Calu3 (cell line): ENCODE measurements around the gene NECAB3. TPM values are rescaled to one million over a fixed set of nuclear protein-coding genes. Genes with fewer than 3 reads are reported as not detected.
A peak's percentile ranks its signal among the peaks of the same experiment; 100 is the strongest.

ENCODE experiments used
- BruUV-seq: library from RNA; stranded (reverse); fragments of 400-500 nt; replicated peaks from 2 replicates; lab custom pipeline; 2021; lab: Mats Ljungman, UMichigan
- CTCF ChIA-PET: fragments of 300-600 bp; sonication (Branson Sonifier 250); formaldehyde crosslinking; loops from one replicate; lab custom pipeline; 2022; ENCODE audit warnings: antibody characterized with exemption; lab: Charles Lee
- DNase-seq: peaks from one replicate; pipeline ENCODE4 v3.0.0; 2022
- H3K27ac Mint-ChIP-seq: one replicate; pipeline ENCODE4 v1.8.0; 2022; ENCODE audit warnings: mixed read lengths; ENCODE audit not compliant: unreplicated experiment
- H3K27me3 Mint-ChIP-seq: one replicate; pipeline ENCODE4 v1.8.0; 2022; ENCODE audit warnings: mixed read lengths; ENCODE audit not compliant: unreplicated experiment
- H3K36me3 Mint-ChIP-seq: one replicate; pipeline ENCODE4 v1.8.0; 2022; ENCODE audit warnings: mild to moderate bottlenecking, moderate library complexity, mixed read lengths; ENCODE audit not compliant: insufficient read depth, unreplicated experiment
- H3K4me1 Mint-ChIP-seq: one replicate; pipeline ENCODE4 v1.8.0; 2022; ENCODE audit warnings: mild to moderate bottlenecking, low read depth, mixed read lengths; ENCODE audit not compliant: unreplicated experiment
- H3K4me3 Mint-ChIP-seq: one replicate; pipeline ENCODE4 v1.8.0; 2022; ENCODE audit warnings: mild to moderate bottlenecking, low read depth, moderate library complexity, mixed read lengths; ENCODE audit not compliant: unreplicated experiment
- H3K9me3 Mint-ChIP-seq: one replicate; pipeline ENCODE4 v1.8.0; 2022; ENCODE audit warnings: low read depth, mixed read lengths; ENCODE audit not compliant: unreplicated experiment
- intact Hi-C: fragments of 100-400 bp; cut with micrococcal nuclease; formaldehyde crosslinking; loops from one replicate; pipeline ENCODE4 v1.10.0; 2022; ENCODE audit not compliant: unreplicated experiment
- total RNA-seq: library from RNA; stranded (reverse); gene quantifications from 2 replicates; pipeline ENCODE4 v1.2.3, GENCODE V29; 2022
- TF ChIP-seq, protein P1 (sequence below): fragments of 200-600 bp; IDR thresholded peaks from one replicate; pipeline ENCODE4 v1.8.0; 2022; ENCODE audit warnings: antibody characterized with exemption; ENCODE audit not compliant: unreplicated experiment

NECAB3 gene
- total RNA-seq, 1 experiment from 2014 or later = 80.8 TPM

DNA sequence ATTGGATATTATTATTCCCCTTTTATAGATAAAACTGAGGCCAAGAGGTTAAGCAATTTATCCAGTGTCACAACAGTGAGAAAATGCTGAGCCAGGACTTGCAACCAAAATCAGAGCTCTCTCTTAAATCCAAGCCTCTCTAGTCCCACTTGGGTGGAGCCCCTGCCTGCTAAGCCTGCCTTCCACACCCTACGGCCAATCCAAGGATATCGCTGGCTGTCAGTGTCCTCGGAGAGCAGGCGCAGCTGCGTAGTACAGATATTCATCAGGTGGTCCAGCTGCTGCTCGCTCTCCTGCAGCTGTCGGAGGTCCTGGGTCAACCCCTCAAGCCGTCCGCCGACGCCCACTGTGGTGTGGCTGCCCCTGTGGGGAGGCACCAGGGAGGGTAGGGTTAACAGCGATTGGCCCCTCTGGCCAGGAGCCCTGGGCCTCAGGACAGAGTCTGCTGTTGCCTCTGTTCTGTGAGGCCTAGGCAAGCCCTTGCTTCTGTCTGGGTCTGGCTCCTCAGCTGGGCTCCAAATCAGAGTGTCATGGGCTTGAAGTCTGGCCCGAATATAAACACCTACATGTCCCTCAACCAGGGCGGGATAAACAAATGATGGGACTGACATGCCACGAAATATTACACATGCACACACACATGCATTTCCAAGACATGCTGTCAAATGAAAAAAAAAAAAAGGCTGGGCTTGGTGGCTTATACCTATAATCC lies 3.9 kb upstream of the NECAB3 start:
- H3K9me3 Mint-ChIP-seq = no peaks in the 10 kb centered on the region
- intact Hi-C loops = no loop called here
- CTCF ChIA-PET = interaction anchor here (0.7 to 1.1 kb wide), 2 partner anchors 10 to 12 kb away, joined by 3 to 4 read pairs; no protein-coding TSS in a partner anchor
- DNase-seq = no peak
- TF ChIP-seq, protein P1, sequence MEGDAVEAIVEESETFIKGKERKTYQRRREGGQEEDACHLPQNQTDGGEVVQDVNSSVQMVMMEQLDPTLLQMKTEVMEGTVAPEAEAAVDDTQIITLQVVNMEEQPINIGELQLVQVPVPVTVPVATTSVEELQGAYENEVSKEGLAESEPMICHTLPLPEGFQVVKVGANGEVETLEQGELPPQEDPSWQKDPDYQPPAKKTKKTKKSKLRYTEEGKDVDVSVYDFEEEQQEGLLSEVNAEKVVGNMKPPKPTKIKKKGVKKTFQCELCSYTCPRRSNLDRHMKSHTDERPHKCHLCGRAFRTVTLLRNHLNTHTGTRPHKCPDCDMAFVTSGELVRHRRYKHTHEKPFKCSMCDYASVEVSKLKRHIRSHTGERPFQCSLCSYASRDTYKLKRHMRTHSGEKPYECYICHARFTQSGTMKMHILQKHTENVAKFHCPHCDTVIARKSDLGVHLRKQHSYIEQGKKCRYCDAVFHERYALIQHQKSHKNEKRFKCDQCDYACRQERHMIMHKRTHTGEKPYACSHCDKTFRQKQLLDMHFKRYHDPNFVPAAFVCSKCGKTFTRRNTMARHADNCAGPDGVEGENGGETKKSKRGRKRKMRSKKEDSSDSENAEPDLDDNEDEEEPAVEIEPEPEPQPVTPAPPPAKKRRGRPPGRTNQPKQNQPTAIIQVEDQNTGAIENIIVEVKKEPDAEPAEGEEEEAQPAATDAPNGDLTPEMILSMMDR = no peak
- H3K36me3 Mint-ChIP-seq = peaks cover 57% of the 10 kb centered on the region
- no peaks in the 10 kb centered on the region for H3K27me3 Mint-ChIP-seq
- H3K4me3 Mint-ChIP-seq = no peak overlapping the region
- no TSS peak for BruUV-seq
- H3K4me1 Mint-ChIP-seq = peaks cover 24% of the 10 kb centered on the region
- H3K27ac Mint-ChIP-seq = no peak overlapping the region

DNA sequence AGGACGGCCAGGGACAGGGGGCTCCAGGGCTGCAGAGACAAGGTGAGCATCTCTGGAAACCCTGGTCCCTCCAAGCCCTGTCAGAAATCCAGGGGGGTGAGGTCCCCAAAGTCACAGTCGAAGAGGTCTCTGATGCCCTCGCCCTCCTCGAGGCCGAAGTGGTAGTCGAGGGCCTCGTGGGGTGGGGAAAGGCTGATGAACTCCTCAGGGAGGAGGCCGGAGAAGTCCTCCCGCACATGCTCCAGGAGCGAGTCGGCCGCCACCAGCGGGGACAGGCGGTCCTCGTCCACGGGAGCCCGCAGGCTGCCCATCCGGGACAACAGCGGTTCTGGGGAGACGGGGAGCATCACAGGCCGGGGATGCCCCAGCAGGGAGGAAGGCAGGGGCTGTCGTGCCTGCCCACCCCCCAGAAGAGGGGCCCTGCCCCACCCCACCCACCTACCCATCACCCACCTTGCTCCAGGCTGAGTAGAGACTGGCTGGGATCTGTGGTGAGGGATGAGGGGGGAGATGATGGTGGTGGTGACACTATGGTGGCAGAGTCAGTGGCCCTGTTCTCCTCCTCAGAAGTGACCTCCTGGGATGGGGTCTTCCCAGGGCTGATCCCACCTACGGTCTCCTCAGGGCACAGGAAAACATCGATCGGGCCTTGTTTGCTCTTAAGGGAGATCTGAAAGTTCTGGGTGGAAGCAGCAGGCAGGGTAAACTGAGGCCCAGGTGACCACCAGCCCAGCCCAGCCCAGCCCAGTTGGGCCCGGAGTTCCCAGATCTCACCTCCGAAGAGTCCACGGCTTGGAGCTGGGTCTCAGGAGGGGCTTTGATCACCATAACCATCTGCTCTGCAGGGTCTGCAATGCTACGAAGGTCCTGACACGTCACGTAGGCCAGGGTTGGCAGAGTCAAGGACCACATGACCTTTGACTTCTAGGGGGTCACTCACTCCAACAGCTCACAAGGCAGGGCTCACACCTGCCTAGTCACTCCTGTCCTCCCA lies 2.7 kb upstream of the NECAB3 start:
- TF ChIP-seq, protein P1 = no peak
- H3K36me3 Mint-ChIP-seq = peaks cover 59% of the 10 kb centered on the region

DNA sequence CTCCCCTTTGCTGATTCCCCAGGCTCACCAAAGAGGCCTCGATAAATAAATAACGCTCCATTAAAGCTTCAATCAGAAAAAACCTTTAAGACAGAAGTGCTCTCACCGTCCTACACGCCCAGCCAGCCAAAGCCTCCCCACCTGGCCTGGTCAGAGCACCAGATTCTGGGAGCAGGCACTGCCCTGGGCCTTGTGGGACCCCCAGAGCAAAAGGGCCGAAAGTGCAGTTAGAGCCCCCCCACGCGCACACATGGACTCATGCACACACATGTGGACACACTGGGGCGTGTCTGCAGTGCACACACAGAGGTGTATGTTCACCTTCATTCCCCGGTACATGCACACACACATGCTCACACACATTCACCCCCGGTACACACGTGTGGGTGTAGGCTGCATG lies 1.9 kb upstream of the NECAB3 start:
- peaks cover 18% of the 10 kb centered on the region for H3K4me1 Mint-ChIP-seq
- DNase-seq = no peak
- TF ChIP-seq, protein P1 = no peak
- peaks cover 56% of the 10 kb centered on the region for H3K36me3 Mint-ChIP-seq
- H3K27ac Mint-ChIP-seq = no peak overlapping the region
- H3K9me3 Mint-ChIP-seq = no peaks in the 10 kb centered on the region
- BruUV-seq = no TSS peak
- no peak overlapping the region for H3K4me3 Mint-ChIP-seq
- CTCF ChIA-PET = interaction anchor here (0.6 kb wide), 1 partner anchor 9 kb away, joined by 4 read pairs; no protein-coding TSS in a partner anchor
- no peaks in the 10 kb centered on the region for H3K27me3 Mint-ChIP-seq
- intact Hi-C loops = no loop called here

More for the DNA sequence above, 2.7 kb upstream of the NECAB3 start:
- H3K4me1 Mint-ChIP-seq = peaks cover 22% of the 10 kb centered on the region
- intact Hi-C loops = no loop called here
- BruUV-seq = no TSS peak
- H3K27me3 Mint-ChIP-seq = no peaks in the 10 kb centered on the region
- H3K9me3 Mint-ChIP-seq = no peaks in the 10 kb centered on the region
- H3K27ac Mint-ChIP-seq = no peak overlapping the region
- no peak for DNase-seq
- no peak overlapping the region for H3K4me3 Mint-ChIP-seq
- CTCF ChIA-PET = interaction anchor here (0.6 kb wide), 1 partner anchor 10 kb away, joined by 4 read pairs; no protein-coding TSS in a partner anchor

DNA sequence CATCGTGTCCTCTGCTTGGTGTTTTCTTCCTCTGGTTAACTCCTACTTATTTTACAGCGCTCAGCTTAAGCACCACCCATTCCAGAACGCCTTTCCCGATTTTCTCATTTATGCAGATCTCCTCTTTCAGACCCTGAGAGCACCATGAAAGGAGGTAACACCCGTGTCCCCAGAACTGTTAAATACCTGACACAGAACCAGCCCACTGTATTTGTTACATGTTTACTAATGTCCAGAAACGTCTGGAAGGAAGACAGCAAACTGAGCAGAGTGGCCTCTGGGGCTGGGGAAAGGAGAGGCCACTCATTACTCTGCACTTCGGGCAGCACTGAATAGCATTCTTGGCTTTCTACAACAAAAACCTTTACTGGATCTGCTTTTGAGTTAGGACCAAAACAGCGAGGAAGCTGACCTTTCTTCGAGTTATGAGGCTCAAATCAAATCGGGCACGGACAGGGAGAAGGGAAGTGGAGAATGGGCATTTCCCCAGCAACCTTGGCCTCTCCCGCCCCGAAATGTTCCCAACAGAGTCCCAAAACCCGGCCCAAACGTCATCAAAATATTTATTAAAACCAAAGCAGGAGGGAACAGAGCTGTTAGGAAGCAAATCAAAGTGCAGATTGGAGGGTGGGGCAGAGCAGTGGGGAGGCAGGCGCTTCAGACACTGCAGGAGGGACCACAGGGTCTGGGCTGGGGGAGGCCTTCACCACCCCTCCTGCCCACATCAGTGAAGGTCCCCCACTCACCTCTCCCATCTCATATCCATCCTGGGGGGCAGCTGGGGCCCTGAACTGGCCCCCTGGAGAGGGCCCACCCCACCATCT lies 1.1 kb upstream of the NECAB3 start:
- CTCF ChIA-PET = no interaction called here
- intact Hi-C loops = no loop called here
- TF ChIP-seq, protein P1 = no peak
- H3K4me3 Mint-ChIP-seq = peak overlapping the region; percentile 94
- no peak for DNase-seq
- H3K27me3 Mint-ChIP-seq = no peaks in the 10 kb centered on the region
- H3K36me3 Mint-ChIP-seq = peaks cover 58% of the 10 kb centered on the region
- H3K4me1 Mint-ChIP-seq = peaks cover 18% of the 10 kb centered on the region
- no peaks in the 10 kb centered on the region for H3K9me3 Mint-ChIP-seq
- BruUV-seq = no TSS peak
- peak overlapping the region; percentile 46 for H3K27ac Mint-ChIP-seq
